ENCODE measurements around the gene ZFYVE21. TPM values are rescaled to one million over a fixed set of nuclear protein-coding genes. Genes with fewer than 3 reads are reported as not detected.

ZFYVE21 gene
- total RNA-seq, 4 donors from 2014 or later, result 69.5 to 134 (median 89.3) TPM

DNA sequence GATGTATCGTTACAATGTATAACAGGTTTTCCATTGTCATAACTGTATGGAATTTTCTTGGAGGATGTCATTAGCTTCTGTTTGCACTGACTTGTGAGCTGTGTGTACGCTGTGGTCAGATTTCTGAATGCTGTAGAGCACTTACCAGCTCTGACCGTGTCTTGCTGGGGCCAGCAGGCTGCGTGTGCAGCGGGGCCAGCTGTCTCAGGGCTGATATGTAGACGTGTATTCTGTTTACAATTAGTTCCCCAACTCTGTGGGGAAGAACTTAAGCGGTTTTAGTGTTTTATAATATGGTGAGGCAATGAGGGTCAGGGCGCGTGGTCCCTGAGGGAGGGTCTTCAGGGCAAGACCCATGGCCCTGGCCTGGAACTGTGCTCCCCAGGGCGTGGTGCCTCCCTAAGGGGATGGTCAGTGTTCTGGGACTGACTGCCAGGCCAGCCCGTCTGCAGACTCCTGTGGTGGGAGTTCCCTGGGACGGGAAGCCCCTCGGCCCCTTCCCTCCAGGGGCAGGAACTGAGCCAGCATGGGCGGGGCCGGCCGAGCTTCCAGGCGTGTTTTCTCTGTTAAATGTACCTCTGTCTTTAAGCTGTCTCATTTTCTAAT is 19.0 kb upstream of the ZFYVE21 start:
- H3K36me3 ChIP-seq, result peaks cover 28 to 87% (median 46%) of the 10 kb centered on the region in 3 donors
- H3K9me3 ChIP-seq, result no peaks in the 10 kb centered on the region
- H3K4me1 ChIP-seq, result peaks cover 39 to 97% (median 53%) of the 10 kb centered on the region in 3 donors
- H3K27me3 ChIP-seq, result no peaks in the 10 kb centered on the region
- TF ChIP-seq, protein P1, sequence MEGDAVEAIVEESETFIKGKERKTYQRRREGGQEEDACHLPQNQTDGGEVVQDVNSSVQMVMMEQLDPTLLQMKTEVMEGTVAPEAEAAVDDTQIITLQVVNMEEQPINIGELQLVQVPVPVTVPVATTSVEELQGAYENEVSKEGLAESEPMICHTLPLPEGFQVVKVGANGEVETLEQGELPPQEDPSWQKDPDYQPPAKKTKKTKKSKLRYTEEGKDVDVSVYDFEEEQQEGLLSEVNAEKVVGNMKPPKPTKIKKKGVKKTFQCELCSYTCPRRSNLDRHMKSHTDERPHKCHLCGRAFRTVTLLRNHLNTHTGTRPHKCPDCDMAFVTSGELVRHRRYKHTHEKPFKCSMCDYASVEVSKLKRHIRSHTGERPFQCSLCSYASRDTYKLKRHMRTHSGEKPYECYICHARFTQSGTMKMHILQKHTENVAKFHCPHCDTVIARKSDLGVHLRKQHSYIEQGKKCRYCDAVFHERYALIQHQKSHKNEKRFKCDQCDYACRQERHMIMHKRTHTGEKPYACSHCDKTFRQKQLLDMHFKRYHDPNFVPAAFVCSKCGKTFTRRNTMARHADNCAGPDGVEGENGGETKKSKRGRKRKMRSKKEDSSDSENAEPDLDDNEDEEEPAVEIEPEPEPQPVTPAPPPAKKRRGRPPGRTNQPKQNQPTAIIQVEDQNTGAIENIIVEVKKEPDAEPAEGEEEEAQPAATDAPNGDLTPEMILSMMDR (IDR thresholded peaks at IDR 0.05), result no peak
- TF ChIP-seq POLR2A (IDR thresholded peaks at IDR 0.05), result no peak
- 45 to 48% methylated on average over 10 to 14 of the region's 17 CpGs for WGBS, 2 donors
- DNase-seq, result no peak
- H3K4me3 ChIP-seq, result no peak overlapping the region
- H3K27ac ChIP-seq, result peak overlapping the region in 3 of 4 donors; percentile 68 to 84 (median 73)
- intact Hi-C loops (cut with DNase I), result loop anchor here (10.0 kb wide), 1 partner anchor 122 kb away; no protein-coding TSS in a partner anchor

DNA sequence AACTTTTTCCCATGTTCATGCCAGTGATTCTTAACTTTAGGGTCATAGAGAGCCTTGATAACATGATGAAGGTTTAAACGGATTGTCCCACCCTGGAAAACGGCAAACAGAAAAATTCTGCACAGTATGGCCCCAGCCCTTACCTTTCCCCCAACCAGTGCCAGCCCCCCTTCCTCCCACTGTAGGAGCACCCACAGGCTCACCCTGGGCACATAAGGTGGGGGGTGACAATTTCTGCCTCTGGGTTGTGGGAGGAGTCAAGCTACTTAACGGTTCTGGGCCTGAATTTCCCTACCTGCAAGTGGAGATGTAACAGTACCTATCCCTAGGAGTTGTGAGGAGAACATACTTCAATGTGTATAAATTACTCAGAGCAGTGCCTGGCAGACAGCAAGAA is 18.4 kb upstream of the ZFYVE21 start:
- 30 to 52% methylated on average over 3 of the region's 3 CpGs for WGBS, 2 donors
- peaks cover 32 to 87% (median 44%) of the 10 kb centered on the region in 3 donors for H3K36me3 ChIP-seq
- H3K4me3 ChIP-seq, result no peak overlapping the region
- peaks cover 38 to 94% (median 53%) of the 10 kb centered on the region in 3 donors for H3K4me1 ChIP-seq
- no peaks in the 10 kb centered on the region for H3K27me3 ChIP-seq
- DNase-seq, result no peak
- intact Hi-C loops (cut with DNase I), result loop anchor here (10.0 kb wide), 1 partner anchor 122 kb away; no protein-coding TSS in a partner anchor
- no peaks in the 10 kb centered on the region for H3K9me3 ChIP-seq
- peak overlapping the region in 3 of 4 donors; percentile 68 to 84 (median 78) for H3K27ac ChIP-seq
- TF ChIP-seq POLR2A (IDR thresholded peaks at IDR 0.05), result no peak
- TF ChIP-seq, protein P1 (IDR thresholded peaks at IDR 0.05), result no peak

DNA sequence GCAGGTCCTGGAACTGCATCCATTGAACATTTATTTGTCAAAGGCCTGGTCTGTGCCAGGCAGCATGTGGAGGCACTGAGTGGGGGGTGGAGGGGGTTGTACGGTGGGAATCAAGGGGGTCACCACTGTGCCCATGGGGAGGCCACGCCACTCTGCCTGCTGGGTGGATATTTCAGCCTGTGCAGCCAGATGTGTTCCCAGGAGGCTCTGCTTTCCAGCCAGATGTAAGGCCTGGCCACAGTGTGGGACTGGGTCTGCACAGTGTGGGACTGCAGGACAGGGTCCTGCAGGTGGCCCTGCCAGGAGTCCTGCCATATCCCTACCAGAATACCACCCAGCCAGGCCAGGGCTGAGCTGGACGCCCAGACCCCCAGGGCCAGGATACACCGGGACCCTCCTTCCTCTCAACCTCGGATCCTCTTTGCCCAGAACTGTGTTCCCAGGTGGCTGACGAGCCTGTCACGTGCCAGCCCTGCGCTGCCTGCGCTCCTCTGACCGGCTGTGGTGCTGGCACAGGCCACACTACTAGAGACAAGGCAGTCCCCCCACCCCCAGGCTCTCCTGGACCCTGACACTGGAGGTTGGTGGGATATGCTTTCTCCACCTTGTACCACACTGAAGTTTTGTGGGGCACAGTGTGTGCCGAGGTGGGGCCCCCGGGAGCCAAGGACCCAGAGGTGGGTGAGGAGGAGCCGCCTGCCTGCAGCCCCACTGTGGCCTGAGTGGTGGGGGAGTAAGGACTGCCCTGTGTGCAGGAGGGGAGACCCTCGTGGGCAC is 17.8 kb upstream of the ZFYVE21 start:
- no peak for DNase-seq
- TF ChIP-seq POLR2A (IDR thresholded peaks at IDR 0.05), result no peak
- TF ChIP-seq, protein P1 (IDR thresholded peaks at IDR 0.05), result no peak
- peaks cover 33 to 87% (median 46%) of the 10 kb centered on the region in 3 donors for H3K36me3 ChIP-seq

DNA sequence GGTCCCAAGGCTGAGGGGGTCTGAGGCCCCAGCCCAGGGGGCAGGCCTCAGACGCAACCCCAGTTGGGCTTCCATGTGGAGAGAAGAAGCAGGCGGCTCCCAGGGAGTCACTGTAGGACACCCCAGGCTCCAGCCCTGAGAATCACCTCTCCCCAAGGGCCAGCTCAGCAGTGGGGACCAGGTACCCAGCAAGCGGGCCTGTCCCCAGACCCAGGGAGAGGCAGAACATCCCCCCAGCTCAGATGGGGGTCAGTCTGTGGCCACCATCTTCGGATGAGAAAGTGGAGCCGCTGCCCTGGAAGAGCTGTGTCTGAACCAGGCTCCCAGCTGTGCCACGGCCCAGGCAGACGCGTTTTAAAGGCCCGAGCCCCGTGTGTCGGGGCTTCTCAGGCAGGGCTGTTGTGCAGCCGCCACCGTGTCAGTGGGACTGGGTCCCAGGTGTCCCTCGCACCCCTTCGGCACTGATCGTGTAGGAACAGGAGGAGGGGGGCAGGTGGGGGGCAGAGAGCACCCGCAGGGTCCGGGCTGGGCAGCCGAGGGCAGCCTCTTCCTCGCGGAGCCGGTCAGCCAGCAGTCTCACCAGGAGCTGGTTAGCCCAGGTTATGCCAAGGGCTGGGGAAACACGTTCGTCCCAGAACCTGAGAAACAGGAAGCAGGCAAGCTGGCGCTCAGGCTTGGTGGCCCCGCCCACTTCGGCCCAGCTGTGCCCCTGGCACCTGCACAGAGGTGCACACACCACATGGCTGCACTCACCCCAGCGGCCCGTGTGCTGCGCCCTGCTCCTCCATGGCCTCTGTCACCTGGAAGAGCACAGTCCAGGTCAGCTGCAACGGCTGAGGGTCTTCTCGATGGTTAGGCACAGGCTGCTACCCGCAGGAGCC is 17.0 kb upstream of the ZFYVE21 start:
- intact Hi-C loops (cut with DNase I), result loop anchor here (10.0 kb wide), 1 partner anchor 124 kb away; no protein-coding TSS in a partner anchor
- Histone ChIP-seq H3K4me3 (no peak overlapping the region), H3K27me3 (no peaks in the 10 kb centered on the region), H3K27ac (peak overlapping the region; percentile 68 to 84 (median 74)), H3K36me3 (peaks cover 35 to 87% (median 44%) of the 10 kb centered on the region in 3 donors), H3K9me3 (no peaks in the 10 kb centered on the region), H3K4me1 (peaks cover 34 to 94% (median 45%) of the 10 kb centered on the region in 3 donors)
- TF ChIP-seq POLR2A (IDR thresholded peaks at IDR 0.05), result no peak
- TF ChIP-seq, protein P1 (IDR thresholded peaks at IDR 0.05), result no peak
- 35 to 50% methylated on average over 9 to 12 of the region's 33 CpGs for WGBS, 2 donors
- no peak for DNase-seq

More for the DNA sequence above, 17.8 kb upstream of the ZFYVE21 start:
- H3K4me1 ChIP-seq, result peaks cover 34 to 94% (median 53%) of the 10 kb centered on the region in 3 donors
- H3K27ac ChIP-seq, result peak overlapping the region; percentile 68 to 84 (median 74)
- no peaks in the 10 kb centered on the region for H3K27me3 ChIP-seq
- 77 to 85% methylated on average over 5 to 6 of the region's 14 CpGs for WGBS, 2 donors
- no peaks in the 10 kb centered on the region for H3K9me3 ChIP-seq
- H3K4me3 ChIP-seq, result no peak overlapping the region
- intact Hi-C loops (cut with DNase I), result loop anchor here (10.0 kb wide), 1 partner anchor 123 kb away; no protein-coding TSS in a partner anchor
